ENCODE data around the gene RABL6.

Gene RABL6

DNA sequence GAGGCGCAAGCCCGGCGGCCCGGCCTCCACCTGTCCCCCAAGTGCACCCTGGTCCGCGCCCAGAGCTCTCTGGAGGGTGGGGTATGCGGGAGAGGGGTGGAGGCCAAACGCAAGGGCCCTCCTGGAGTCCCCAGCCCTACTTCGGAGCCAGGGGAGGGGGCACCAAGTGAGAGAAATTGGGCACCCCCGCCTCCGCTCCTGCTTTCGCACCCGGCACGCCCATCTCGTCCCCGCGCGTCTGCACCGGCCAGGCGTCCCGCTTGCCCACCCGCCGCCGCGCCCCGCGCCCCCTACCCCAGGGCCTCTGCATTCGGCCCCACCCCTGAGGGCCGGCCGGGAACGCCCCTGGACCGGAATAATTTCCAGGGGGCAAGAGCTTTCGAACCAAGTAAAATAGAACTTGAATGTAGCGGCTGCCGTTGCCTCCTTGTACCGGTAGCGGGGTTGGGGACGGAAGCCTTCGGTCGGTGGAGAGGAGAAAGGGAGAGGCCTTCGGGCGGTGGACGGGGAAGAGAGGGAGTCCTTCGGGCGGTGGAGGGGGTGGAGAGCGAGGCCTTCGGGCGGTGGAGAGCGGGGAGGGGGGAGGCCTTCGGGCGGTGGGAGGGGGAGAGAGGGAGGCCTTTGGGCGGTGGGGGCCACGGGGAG is 40.8 kb downstream of the RABL6 start:
- DNase-seq = peak; percentile 69

DNA sequence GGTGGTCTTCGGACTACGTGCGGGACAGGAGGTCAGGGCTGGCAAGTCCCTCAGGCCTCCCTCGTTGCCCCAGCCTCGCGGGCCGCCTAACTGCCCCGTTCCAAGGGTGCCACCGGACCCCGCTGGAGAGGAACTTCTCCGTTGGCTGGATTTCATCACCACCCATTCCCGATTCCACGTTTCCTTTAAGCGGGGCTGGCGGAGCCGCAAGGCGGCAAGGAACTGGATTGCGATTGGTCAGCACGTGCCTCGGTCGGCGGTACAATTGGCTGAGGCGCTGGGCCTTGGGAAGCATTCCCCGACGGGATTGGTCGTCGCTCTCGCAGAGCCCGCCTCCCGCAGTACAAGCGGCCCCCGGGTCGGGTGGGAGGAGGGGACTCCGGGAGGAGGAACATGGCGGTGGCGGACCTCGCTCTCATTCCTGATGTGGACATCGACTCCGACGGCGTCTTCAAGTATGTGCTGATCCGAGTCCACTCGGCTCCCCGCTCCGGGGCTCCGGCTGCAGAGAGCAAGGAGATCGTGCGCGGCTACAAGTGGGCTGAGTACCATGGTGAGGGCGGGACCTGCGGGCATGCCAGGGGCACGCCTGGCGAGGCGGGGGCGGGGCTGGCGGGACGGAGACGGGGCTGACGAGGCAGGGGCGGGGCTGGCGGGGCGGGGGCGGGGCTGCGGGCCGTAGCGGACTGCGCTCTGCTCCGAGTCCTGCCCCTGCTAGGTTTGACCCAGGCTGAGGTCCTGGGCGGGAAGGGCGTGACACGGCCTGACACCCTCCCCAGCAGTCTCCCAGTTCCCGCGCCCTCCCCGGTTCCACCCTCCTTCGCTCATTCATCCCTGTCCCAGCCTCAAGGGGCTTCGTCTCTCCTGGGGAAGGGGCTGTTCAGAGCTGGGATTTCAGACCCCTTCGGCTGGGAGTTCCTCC is 41.6 kb downstream of the RABL6 start, which contains the start of gene PHPT1:
PHPT1 (plus strand) TSS at position 372 of the 922 bp plus-strand sequence; CDS start at position 394, 22 bp downstream.
- DNase-seq = peak; percentile 99

DNA sequence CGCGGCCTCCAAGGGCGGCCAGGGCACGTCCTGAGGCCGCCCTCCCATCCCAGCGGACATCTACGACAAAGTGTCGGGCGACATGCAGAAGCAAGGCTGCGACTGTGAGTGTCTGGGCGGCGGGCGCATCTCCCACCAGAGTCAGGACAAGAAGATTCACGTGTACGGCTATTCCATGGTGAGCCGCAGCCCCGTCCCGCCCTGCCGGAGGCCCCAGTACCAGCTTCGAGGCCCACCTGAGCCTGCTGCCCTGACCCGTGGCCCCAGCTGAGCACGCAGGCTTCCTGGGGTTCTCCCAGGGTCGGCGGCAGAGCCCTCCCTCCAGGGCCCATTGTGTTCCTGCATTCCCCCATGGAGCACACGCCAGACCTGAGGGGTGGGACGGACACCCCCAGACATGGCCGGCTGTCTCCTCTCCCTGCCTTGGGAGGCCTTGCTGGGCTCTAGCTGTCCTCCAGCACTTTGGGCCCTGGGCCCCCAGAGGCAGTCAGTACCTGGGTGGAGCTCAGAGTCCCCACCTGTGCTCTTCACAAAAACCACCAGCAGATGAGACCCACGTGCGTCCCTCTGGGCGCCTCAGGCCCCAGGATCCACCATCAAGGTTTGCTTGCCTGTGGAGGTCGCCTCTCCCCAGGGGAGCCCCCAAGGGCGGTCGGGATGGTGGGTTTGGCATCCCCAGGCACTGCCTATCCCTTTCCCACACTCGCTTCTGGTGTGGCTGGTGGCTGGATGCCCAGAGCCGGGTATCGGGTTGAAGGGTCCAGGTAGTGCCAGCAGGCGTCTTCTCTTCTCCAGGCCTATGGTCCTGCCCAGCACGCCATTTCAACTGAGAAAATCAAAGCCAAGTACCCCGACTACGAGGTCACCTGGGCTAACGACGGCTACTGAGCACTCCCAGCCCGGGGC is 42.5 kb downstream of the RABL6 start:
- peak; percentile 56 for DNase-seq

DNA sequence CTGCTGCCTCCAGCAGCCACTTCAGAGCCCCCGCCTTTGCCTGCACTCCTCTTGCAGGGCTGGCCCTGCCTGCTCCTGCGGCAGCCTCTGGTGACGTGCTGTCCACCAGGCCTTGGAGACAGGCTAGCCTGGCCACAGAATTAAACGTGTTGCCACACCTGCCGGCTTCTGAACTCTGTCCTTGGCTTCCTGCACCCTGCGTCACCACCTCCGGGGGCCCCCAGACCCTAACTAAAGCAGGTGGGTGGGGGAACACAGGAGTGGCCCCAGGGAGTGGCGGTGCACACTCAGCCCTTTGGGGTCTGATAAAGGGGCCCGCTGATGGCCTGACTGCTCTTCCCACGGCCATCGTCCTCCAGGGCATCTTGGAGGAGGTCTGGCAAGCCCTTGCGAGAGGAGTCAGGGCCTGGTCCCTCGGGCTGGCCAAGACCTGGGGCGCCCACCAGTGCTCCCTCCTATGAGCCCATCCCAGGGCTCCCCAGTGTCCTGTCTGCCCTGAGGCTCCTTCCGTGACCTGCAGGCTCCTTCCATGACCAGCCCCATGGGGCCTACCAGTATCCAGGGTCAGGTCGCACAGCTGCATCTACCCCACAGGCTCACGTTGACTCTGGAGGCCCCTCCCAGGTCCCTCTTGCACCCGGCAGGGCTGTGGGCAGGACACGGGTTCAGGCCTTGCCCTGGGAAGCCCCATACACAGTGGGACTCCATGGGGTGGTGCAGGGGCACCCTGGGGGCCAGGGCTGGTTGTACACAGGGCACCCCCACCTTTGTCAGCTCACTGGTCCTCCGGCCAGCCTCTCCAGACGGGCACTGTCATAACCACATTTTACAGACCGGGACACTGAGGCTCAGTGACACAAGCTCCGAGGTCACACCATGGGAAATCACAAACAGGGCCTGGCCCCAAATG is 43.4 kb downstream of the RABL6 start:
- DNase-seq = peak; percentile 31

DNA sequence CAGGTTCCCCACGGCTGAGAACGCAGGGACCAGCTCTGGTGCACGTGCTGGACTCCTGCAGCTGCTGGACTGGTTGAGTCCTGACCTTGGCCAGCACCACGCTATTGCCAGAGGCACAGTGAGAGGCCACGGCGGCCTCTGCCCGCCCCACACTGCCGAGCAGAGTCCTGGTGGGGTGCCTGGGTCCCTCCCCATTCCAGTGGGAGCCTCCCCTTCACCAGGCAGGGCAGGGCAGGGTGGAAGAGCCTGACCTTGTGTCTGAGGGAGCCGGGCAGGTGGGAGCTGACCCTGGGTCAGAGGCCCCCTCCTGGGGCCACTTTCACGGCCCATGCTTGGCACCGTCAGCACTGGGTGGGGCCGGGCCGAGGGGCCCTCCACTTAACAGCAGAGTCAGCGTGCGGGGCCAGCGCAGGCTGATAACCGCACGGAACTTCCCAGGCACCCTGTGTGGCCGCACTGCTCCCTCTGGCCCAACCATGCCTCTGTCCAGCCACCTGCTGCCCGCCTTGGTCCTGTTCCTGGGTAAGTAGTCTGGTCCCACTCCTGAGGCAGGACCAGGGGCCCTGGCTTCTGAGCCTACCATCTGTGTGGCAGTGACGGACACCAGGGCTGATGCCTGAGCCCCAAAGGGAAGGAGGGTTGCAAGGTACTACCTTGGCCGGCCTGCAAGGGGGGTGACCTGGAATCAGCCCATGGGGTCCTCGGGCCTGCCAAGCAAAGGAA is 44.4 kb downstream of the RABL6 start, which contains the start of gene MAMDC4:
MAMDC4 (plus strand) TSS at position 406 of the 723 bp plus-strand sequence; CDS start at position 477, 71 bp downstream.
- DNase-seq = peak; percentile 26

DNA sequence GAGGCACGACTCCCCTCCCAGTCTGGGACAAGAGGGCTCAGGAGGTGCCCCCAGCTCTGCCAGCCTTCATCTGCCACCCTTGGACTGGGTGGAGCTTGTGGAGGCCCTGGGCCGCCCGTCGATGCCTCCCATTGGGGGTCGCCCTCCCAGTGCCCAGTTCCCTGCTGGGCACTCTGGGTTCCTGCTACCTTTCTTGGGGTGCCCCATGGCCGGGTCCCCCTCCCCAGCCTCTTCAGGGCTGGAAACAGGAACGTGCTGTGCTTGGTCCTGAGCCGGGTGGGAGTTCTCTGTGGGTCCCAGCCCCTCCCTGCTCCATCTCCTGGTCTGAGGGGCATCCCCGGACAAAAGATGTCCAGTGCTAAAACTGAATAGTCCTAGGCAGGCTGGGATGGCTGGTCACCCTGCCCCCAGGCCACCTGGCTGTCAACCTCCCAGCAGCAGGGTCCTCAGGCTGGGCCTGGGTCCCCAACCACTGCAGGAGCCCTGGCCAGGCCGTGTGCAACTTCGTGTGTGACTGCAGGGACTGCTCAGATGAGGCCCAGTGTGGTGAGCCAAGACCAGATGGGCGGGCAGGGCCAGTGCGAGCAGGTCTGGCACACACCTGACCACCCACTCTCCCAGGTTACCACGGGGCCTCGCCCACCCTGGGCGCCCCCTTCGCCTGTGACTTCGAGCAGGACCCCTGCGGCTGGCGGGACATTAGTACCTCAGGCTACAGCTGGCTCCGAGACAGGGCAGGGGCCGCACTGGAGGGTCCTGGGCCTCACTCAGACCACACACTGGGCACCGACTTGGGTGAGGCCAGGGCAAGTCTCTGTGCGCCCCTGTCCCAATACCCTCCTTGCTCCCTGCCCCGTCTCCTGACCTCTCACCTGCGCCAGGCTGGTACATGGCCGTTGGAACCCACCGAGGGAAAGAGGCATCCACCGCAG is 45.2 kb downstream of the RABL6 start:
- peak; percentile 33 for DNase-seq

DNA sequence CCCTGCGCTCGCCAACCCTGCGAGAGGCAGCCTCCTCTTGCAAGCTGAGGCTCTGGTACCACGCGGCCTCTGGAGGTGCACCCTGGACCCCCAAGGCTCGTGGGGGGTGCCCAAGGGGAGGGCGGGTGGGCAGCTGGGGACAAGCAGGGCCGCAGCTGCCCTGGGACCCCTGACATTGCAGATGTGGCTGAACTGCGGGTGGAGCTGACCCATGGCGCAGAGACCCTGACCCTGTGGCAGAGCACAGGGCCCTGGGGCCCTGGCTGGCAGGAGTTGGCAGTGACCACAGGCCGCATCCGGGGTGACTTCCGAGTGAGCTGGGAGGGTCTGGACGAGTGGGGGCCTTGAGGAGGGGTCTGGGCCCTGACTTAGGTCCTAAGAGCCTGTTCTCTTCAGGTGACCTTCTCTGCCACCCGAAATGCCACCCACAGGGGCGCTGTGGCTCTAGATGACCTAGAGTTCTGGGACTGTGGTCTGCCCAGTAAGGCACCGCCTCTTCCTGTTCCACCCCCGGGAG is 45.9 kb downstream of the RABL6 start:
- DNase-seq = no peak

DNA sequence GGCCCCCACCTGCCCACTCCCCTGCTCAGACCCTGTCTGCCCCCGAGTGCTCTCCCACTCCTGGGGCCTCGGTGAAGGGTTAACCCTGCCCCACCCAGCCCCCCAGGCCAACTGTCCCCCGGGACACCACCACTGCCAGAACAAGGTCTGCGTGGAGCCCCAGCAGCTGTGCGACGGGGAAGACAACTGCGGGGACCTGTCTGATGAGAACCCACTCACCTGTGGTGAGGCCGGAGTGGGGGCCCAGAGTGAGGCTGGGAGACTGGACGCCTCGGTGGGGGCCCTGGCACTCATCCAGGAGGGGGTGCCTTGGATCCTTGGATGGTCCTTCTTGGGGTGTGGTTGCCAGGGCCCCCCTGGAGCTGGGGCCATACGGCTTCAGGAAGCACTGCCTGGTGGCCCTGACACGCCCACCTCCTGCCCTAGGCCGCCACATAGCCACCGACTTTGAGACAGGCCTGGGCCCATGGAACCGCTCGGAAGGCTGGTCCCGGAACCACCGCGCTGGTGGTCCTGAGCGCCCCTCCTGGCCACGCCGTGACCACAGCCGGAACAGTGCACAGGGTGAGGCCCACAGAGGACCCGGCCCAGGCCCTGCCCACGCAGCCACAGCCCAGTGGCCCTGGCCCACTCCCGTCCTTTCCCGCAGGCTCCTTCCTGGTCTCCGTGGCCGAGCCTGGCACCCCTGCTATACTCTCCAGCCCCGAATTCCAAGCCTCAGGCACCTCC is 46.5 kb downstream of the RABL6 start:
- DNase-seq = peak; percentile 33

DNA sequence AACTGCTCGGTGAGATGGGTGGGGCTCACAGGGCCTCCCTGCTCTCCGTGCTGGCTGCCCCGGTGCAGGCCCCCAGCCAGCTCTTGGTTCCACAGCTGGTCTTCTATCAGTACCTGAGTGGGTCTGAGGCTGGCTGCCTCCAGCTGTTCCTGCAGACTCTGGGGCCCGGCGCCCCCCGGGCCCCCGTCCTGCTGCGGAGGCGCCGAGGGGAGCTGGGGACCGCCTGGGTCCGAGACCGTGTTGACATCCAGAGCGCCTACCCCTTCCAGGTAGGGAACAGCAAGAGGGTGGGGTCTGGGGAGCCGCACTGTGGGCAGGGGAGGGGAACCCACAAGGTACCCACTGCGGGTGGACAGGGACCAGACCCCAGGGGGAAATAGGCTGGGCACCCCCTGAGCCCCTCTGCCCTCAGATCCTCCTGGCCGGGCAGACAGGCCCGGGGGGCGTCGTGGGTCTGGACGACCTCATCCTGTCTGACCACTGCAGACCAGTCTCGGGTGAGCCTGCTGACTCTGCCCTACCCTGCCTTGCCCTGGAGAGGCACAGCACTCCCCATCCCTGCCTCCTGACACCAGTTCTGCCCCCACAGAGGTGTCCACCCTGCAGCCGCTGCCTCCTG is 47.2 kb downstream of the RABL6 start:
- peak; percentile 22 for DNase-seq

DNA sequence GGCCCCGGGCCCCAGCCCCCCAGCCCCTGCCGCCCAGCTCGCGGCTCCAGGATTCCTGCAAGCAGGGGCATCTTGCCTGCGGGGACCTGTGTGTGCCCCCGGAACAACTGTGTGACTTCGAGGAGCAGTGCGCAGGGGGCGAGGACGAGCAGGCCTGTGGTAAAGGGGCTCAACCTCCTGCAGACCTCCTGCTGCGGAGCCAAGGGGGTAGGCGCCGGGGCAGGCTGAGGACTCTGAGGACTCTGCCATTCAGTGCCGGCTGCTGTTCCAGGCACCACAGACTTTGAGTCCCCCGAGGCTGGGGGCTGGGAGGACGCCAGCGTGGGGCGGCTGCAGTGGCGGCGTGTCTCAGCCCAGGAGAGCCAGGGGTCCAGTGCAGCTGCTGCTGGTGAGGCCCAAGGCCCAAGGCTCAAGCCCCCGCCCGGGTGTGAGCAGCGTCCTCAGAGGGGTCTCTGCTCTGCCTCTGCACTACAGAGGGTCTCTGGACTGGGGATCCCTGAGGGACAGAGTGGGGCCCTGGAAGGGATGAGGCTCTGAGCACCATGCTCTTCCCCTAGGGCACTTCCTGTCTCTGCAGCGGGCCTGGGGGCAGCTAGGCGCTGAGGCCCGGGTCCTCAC is 47.8 kb downstream of the RABL6 start:
- no peak for DNase-seq

DNA sequence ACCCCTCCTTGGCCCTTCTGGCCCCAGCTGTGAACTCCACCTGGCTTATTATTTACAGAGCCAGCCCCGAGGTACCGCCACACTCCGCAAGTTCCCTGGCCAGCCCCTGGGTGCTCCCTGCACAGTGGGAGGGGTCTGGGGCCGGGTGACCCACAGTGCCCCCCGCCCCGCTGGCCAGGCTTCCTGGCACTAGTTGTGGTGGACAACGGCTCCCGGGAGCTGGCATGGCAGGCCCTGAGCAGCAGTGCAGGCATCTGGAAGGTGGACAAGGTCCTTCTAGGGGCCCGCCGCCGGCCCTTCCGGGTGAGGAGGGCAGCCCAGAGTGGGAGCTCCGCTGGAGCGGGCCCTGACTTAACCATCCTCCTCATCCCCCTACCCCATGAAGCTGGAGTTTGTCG is 48.3 kb downstream of the RABL6 start:
- DNase-seq = no peak

DNA sequence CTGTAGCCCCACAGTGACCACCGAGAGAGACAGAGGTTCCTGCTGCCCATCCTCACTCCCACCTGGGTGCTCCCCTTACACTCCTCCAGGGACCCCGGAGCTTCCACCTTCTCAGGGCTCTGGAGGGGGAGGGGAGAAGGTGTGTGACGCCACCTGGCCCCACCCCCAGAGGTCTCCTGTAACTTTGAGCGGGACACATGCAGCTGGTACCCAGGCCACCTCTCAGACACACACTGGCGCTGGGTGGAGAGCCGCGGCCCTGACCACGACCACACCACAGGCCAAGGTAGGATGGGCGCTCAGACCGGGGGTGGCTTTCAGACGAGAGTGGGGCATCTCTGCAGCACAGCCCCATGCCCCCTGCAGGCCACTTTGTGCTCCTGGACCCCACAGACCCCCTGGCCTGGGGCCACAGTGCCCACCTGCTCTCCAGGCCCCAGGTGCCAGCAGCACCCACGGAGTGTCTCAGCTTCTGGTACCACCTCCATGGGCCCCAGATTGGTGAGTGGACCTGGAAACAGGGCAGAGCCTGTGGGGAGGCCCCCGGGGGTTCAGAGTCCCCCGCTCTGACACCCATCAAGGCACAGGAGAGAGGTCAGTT is 48.9 kb downstream of the RABL6 start:
- no peak for DNase-seq

DNA sequence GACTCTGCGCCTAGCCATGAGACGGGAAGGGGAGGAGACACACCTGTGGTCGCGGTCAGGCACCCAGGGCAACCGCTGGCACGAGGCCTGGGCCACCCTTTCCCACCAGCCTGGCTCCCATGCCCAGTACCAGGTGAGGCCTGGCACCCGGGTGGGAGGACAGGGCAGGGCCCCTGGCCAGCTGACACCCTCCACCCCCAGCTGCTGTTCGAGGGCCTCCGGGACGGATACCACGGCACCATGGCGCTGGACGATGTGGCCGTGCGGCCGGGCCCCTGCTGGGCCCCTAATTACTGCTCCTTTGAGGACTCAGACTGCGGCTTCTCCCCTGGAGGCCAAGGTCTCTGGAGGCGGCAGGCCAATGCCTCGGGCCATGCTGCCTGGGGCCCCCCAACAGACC is 49.4 kb downstream of the RABL6 start:
- peak; percentile 39 for DNase-seq

DNA sequence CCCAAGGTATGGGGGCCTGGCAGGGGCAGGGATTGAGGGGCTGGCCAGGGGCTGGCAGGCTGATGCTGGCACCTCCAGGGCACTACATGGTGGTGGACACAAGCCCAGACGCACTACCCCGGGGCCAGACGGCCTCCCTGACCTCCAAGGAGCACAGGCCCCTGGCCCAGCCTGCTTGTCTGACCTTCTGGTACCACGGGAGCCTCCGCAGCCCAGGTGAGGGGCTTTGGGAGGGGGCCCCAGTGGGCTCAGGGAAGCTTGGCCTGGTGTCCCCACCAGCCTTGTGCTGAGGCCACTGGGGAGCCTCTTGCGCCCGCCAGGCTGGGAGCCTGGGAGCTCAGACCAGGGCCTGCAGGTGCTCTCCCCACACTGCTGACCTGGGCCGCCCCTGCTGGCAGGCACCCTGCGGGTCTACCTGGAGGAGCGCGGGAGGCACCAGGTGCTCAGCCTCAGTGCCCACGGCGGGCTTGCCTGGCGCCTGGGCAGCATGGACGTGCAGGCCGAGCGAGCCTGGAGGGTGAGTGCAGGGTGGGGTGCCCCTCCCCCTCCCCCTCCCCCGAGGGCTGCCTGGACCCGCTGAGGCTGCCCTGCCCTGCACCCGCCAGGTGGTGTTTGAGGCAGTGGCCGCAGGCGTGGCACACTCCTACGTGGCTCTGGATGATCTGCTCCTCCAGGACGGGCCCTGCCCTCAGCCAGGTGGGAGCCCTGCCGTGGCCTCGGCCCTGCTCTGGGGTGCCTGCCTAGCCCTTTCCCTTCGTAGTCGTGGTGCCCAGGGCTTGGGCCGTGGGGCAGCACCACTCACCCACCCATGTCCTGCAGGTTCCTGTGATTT is 50.0 kb downstream of the RABL6 start:
- DNase-seq = no peak

DNA sequence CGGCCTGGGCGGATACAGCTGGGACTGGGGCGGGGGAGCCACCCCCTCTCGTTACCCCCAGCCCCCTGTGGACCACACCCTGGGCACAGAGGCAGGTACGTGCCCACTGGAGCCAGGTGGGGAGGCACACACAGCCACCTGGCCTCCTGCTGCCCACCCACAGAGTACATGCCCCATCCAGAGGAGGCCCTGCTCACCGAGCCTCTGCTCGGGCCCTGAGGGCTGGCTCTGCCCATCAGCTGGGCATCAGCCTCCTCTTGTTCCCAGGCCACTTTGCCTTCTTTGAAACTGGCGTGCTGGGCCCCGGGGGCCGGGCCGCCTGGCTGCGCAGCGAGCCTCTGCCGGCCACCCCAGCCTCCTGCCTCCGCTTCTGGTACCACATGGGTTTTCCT is 50.7 kb downstream of the RABL6 start:
- no peak for DNase-seq

All from femur (tissue), 1 donor.